Stimulated activated CD8-positive, alpha-beta memory T cell treated with anti-CD3 and anti-CD28 coated beads, Interleukin-12 subunit alpha, Interleukin-12 subunit beta, amount 100 ng/mL, for 24 hours (primary cell): ENCODE data around the gene EVI2A.

ENCODE experiments used
- DNase-seq: peaks from one replicate; pipeline ENCODE4 v3.0.0-alpha.2; 2020; ENCODE audit errors: extremely low read depth

The EVI2A gene

DNA sequence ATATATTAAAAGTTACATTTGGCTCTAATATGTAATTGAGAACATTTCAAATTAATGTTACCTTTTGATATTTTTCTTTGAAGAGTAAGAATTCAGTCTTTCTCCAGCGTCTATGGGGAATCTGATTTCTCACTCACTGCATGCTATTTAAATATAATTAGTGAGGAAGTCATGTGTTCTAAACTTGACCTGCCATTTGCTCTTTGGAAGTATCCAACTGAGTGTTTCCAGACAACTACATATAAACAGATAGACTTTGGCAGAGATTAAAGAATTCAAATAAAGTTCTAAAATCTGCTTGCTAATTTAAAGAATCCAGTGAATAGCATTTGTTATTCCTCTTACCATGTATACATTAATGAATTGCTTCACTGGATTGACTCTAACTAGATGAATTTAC, 47.9 kb downstream of the EVI2A start:
- DNase-seq: no peak

DNA sequence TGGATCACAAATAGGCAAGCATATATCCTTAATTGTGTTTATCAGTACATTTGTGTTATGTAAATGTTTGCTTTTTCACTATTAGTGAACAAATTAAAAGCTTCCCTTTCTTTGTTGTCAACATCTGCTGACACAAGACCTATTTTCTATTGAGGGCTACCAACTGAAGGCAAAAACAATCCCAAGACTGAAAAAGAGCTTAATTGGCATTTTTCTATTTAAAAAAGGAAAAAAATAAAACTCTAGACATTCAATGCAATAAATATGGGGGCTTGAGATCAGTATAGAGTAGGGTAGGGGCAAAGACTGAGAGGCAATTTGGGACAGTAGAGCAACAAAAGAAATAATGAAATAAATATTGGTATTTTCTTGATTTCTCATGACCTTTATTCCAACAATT, 48.6 kb downstream of the EVI2A start:
- DNase-seq: no peak

DNA sequence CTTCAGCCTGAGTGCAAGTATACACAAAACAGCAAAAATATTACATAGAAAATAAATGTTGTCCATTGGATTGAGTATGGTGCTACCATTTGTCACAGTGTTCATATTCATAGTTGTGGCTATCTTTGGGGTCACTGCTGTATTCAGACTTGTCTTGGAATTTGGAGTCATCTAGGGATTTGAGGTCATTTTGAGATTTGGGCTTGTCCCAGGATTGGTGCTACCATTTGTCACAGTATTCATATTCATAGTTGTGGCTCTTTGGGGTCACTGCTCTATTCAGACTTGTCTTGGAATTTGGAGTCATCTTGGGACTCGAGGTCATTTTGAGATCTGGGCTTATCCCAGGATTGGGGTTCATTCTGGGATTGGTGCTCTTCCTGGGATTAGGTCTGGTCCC, 49.2 kb downstream of the EVI2A start:
- DNase-seq: no peak

DNA sequence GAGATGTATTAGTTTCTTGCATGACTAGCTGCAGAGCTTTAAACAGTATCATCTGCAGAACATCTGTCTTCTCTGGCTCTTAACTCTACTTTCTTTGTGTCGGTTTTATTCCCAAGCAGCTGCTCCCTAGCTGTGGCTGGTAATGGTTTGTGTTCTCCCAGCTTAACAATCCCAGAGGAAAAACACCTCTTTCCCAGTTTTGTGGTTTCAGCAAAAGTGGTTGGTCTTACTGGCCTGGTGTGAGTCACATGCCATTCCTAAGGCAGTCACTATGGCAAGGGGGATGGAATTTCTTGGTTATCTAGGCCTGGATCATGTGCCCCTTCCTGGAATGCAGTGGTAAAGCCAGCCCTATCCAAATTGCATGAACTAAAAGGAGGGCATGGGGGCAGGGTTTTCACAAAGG, 51.8 kb downstream of the EVI2A start:
- no peak for DNase-seq

DNA sequence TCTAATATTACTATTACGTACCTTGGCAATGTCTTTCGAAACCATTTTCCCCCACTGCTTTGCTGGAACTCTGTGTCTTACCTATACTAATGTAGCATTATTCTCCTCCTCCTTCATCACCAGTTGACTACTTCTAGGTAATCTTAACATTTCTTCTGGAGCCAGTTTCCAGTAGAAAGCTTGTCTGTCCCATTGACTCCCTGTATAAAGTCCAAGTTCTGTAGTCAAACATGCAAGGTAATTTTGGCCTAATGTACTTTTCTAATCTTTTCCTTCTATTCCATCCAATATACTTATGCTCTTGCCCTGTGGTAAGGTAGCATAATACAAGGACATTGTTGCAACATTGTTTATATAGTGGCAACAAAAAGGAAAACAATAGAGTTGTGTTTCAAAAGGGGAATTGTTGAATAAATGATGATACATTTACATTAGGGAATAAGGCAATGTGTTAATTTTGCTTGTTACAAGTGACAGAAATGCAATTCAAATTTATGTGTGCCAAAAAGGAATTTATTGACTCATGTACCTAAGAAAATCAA, 52.3 kb downstream of the EVI2A start:
- DNase-seq: no peak
